Esophagus muscularis mucosa (tissue), 4 donors: ENCODE measurements around the gene DPH2. TPM values are rescaled to one million over a fixed set of nuclear protein-coding genes. Genes with fewer than 3 reads are reported as not detected.

ENCODE experiments used
- DNase-seq: peaks from one replicate; pipeline ENCODE4 v3.0.0-alpha.2; 2017; ENCODE audit errors: extremely low spot score
- H3K27ac ChIP-seq, 4 donors: fragments of 200-600 bp; sonication (generic); replicated peaks in 1 of 4; 1 replicate in 3 of 4; 2 replicates in 1 of 4; pipeline ENCODE4 v1.5.1; 2016 to 2019; ENCODE audit warnings: mild to moderate bottlenecking in 1 of 4
- H3K27me3 ChIP-seq, 4 donors: fragments of 200-600 bp; sonication (generic); one replicate each; pipeline versions ENCODE4 v1.5.1 to v1.6.0; 2016 to 2019
- H3K36me3 ChIP-seq, 4 donors: fragments of 200-600 bp; sonication (generic); one replicate each; pipeline ENCODE4 v1.5.1; 2016 to 2019
- H3K4me1 ChIP-seq, 4 donors: fragments of 200-600 bp; sonication (generic); one replicate each; pipeline ENCODE4 v1.5.1; 2016 to 2019
- H3K4me3 ChIP-seq, 4 donors: fragments of 200-600 bp; sonication (generic); 1 replicate in 2 of 4; 2 replicates in 2 of 4; pipeline ENCODE4 v1.5.1; 2016 to 2019; ENCODE audit warnings: mild to moderate bottlenecking in 4 of 4, moderate library complexity in 1 of 4
- H3K9me3 ChIP-seq, 4 donors: fragments of 200-600 bp; sonication (generic); 1 replicate in 3 of 4; 2 replicates in 1 of 4; pipeline ENCODE4 v1.5.1; 2016 to 2019
- EP300 ChIP-seq: sonication (generic); formaldehyde crosslinking; IDR thresholded peaks from one replicate; pipeline ENCODE4 v1.6.1; 2017; ENCODE audit warnings: antibody characterized with exemption
- POLR2A ChIP-seq: fragments of 450-650 bp; IDR thresholded peaks from one replicate; pipeline ENCODE4 v1.6.1; 2017; ENCODE audit warnings: antibody characterized with exemption, moderate library complexity, mild to moderate bottlenecking, low read depth
- POLR2AphosphoS5 ChIP-seq, 2 donors: sonication (generic); formaldehyde crosslinking; IDR thresholded peaks; one replicate each; pipeline ENCODE4 v1.6.1; 2017; ENCODE audit warnings: antibody characterized with exemption in 2 of 2
- WGBS: methylation state at CpG from one replicate; pipeline ENCODE4 v1.1.5; 2018; 5-methylcytosine and 5-hydroxymethylcytosine counted together
- intact Hi-C: fragments of 100-400 bp; cut with DNase I; formaldehyde crosslinking; loops from one replicate; pipeline ENCODE4 v1.15.1; 2023
- total RNA-seq, 4 donors: library from RNA; depleted of rRNA; stranded (reverse); fragments of >200 nt; gene quantifications; one replicate each; pipeline versions ENCODE4 v1.1.0 to v1.2.1, GENCODE V29; 2016
- TF ChIP-seq, protein P1 (sequence below), 3 experiments: fragments of 200-600 bp in 2 of 3; fragments of 450-650 bp in 1 of 3; sonication (generic) in 2 of 3; IDR thresholded peaks; one replicate each; pipeline ENCODE4 v1.5.1; 2017 to 2019; ENCODE audit warnings: antibody characterized with exemption in 3 of 3, mild to moderate bottlenecking in 2 of 3, moderate library complexity in 1 of 3

DPH2 gene
- total RNA-seq, 4 donors from 2014 or later: 13.7 to 29.2 (median 19.2) TPM

- Histone ChIP-seq H3K4me3 (peak overlapping the region; percentile 72 to 89 (median 83)), H3K4me1 (peaks cover 41 to 62% (median 51%) of the 10 kb centered on the region in 4 donors), H3K9me3 (no peaks in the 10 kb centered on the region), H3K36me3 (peaks cover 13 to 41% (median 34%) of the 10 kb centered on the region in 4 donors), H3K27ac (peak overlapping the region; percentile 57 to 75 (median 63)), H3K27me3 (no peaks in the 10 kb centered on the region)
- no peak for TF ChIP-seq POLR2AphosphoS5 (IDR thresholded peaks at IDR 0.05)
- TF ChIP-seq EP300: no peak
- intact Hi-C loops: no loop called here
- DNase-seq: no peak
- WGBS: no CpG with 5 or more reads among the region's 45 CpGs
Observed at GRCh38 chr1:43979528-43980254, 9.9 kb downstream of the DPH2 start.

DNA sequence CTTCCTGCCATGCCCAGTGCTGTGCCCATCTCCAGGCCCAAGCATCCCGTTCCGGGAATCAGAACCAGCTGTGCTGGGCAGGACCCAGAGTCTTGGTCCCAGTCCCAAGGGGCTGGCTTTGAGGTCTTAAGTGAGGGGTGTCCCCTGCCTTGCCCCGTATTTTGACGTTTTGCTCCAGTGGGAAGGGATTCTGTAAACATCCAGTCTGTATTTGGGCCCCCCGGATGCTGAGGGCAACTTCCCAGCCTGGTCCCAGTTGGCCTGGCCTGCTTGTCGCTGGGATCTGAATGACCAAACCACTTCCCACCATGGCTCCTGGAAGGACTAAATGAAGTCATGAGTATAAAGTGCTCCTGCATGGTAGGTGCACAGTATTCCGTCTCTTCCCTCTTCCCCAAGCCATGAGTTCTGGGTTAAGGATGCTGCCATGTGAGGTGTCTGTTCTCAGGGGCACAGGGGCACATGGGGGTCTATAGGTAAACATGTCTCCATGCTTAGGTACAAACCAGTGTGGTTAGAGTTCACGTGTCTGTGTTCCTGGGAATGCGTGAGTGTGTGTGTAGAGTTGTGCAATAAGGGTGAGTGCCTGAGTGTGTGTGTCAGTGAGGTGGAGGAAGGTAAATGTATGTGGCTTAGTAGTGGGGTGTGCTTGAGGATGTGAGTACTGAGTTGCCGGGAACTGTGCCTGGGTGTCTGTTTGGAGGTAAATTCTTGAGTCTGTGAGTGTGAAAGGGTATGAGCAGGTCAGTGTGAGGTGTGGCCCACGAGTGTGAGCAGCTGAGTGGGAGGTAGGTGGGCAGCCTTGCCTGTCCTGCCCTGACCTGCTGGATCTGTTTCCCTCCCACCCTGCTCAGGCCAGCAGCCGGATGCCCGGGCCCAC, 10.7 kb downstream of the DPH2 start:
- intact Hi-C loops: no loop called here
- Histone ChIP-seq H3K27me3 (no peaks in the 10 kb centered on the region), H3K4me1 (peaks cover 40 to 60% (median 49%) of the 10 kb centered on the region in 4 donors), H3K9me3 (no peaks in the 10 kb centered on the region), H3K4me3 (peak overlapping the region; percentile 72 to 89 (median 83)), H3K36me3 (peaks cover 13 to 49% (median 40%) of the 10 kb centered on the region in 4 donors), H3K27ac (peak overlapping the region; percentile 57 to 75 (median 63))
- DNase-seq: no peak
- TF ChIP-seq, protein P1, sequence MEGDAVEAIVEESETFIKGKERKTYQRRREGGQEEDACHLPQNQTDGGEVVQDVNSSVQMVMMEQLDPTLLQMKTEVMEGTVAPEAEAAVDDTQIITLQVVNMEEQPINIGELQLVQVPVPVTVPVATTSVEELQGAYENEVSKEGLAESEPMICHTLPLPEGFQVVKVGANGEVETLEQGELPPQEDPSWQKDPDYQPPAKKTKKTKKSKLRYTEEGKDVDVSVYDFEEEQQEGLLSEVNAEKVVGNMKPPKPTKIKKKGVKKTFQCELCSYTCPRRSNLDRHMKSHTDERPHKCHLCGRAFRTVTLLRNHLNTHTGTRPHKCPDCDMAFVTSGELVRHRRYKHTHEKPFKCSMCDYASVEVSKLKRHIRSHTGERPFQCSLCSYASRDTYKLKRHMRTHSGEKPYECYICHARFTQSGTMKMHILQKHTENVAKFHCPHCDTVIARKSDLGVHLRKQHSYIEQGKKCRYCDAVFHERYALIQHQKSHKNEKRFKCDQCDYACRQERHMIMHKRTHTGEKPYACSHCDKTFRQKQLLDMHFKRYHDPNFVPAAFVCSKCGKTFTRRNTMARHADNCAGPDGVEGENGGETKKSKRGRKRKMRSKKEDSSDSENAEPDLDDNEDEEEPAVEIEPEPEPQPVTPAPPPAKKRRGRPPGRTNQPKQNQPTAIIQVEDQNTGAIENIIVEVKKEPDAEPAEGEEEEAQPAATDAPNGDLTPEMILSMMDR (IDR thresholded peaks at IDR 0.05): no peak
- no peak for TF ChIP-seq POLR2A
- no peak for TF ChIP-seq EP300
- no peak for TF ChIP-seq POLR2AphosphoS5 (IDR thresholded peaks at IDR 0.05)
- WGBS: 70% methylated on average over 9 of the region's 13 CpGs

DNA sequence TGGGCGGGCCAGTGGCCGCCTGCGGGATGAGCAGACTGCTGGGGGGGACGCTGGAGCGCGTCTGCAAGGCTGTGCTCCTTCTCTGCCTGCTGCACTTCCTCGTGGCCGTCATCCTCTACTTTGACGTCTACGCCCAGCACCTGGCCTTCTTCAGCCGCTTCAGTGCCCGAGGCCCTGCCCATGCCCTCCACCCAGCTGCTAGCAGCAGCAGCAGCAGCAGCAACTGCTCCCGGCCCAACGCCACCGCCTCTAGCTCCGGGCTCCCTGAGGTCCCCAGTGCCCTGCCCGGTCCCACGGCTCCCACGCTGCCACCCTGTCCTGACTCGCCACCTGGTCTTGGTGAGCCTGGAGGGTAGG, 11.3 kb downstream of the DPH2 start:
- H3K4me3 ChIP-seq: no peak overlapping the region
- no peak for DNase-seq
- no peak for TF ChIP-seq POLR2A
- TF ChIP-seq, protein P1 (IDR thresholded peaks at IDR 0.05): no peak
- no peak for TF ChIP-seq POLR2AphosphoS5 (IDR thresholded peaks at IDR 0.05)
- TF ChIP-seq EP300: no peak
- intact Hi-C loops: no loop called here
- H3K4me1 ChIP-seq: peaks cover 34 to 53% (median 43%) of the 10 kb centered on the region in 4 donors
- 91% methylated on average over 20 of the region's 20 CpGs for WGBS
- no peak overlapping the region for H3K27ac ChIP-seq
- H3K9me3 ChIP-seq: no peaks in the 10 kb centered on the region
- H3K27me3 ChIP-seq: no peaks in the 10 kb centered on the region
- peaks cover 13 to 54% (median 41%) of the 10 kb centered on the region in 4 donors for H3K36me3 ChIP-seq

DNA sequence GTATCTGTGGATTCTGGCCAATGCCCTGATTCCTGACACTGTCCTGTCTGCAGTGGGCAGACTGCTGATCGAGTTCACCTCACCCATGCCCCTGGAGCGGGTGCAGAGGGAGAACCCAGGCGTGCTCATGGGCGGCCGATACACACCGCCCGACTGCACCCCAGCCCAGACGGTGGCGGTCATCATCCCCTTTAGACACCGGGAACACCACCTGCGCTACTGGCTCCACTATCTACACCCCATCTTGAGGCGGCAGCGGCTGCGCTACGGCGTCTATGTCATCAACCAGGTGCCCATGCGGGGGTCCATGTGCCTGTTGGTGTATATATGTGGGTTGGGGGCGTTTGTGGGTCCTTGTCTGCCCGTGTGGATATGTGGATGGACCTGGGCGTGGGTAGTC, 11.8 kb downstream of the DPH2 start:
- intact Hi-C loops: no loop called here
- DNase-seq: no peak
- 92% methylated on average over 18 of the region's 20 CpGs for WGBS
- H3K4me1 ChIP-seq: peaks cover 29 to 48% (median 37%) of the 10 kb centered on the region in 4 donors
- no peak for TF ChIP-seq POLR2A
- no peak for TF ChIP-seq POLR2AphosphoS5 (IDR thresholded peaks at IDR 0.05)
- TF ChIP-seq EP300: no peak
- TF ChIP-seq, protein P1 (IDR thresholded peaks at IDR 0.05): no peak
- H3K4me3 ChIP-seq: no peak overlapping the region
- no peaks in the 10 kb centered on the region for H3K27me3 ChIP-seq
- no peak overlapping the region for H3K27ac ChIP-seq
- H3K9me3 ChIP-seq: no peaks in the 10 kb centered on the region
- peaks cover 8 to 53% (median 37%) of the 10 kb centered on the region in 4 donors for H3K36me3 ChIP-seq

GRCh38 chr1:43982241-43982640, 12.4 kb downstream of the DPH2 start:
- no peak for DNase-seq
- intact Hi-C loops: no loop called here
- peaks cover 23 to 42% (median 31%) of the 10 kb centered on the region in 4 donors for H3K4me1 ChIP-seq
- no peak overlapping the region for H3K27ac ChIP-seq
- TF ChIP-seq, protein P1 (IDR thresholded peaks at IDR 0.05): no peak
- WGBS: 91% methylated on average over 7 of the region's 8 CpGs
- peaks cover 2 to 49% (median 31%) of the 10 kb centered on the region in 4 donors for H3K36me3 ChIP-seq
- H3K27me3 ChIP-seq: no peaks in the 10 kb centered on the region
- no peaks in the 10 kb centered on the region for H3K9me3 ChIP-seq
- H3K4me3 ChIP-seq: no peak overlapping the region
